GM12891 (cell line): Measurements from ENCODE around the gene SHCBP1L.

Experiments used
- DNase-seq: peaks from one replicate; pipeline ENCODE4 v3.0.0; 2011; ENCODE audit warnings: low spot score; ENCODE audit not compliant: insufficient read length
- FAIRE-seq: peaks from 2 replicates; lab custom pipeline; 2011; peaks lifted over from hg19 to GRCh38; lab: Jason Lieb, UNC
- PAX5 ChIP-seq: IDR thresholded peaks from 2 replicates; pipeline ENCODE4 v1.6.1; 2011; ENCODE audit warnings: low read length, moderate library complexity, mild to moderate bottlenecking; ENCODE audit not compliant: insufficient read depth, severe bottlenecking
- POLR2A ChIP-seq: IDR thresholded peaks from 2 replicates; pipeline ENCODE4 v1.6.1; 2011; ENCODE audit warnings: low read depth, low read length, control low read depth
- POLR2AphosphoS5 ChIP-seq: IDR thresholded peaks from 2 replicates; pipeline ENCODE4 v1.6.1; 2011; ENCODE audit warnings: low read depth, low read length, control low read depth
- POU2F2 ChIP-seq: IDR thresholded peaks from 2 replicates; pipeline ENCODE4 v1.6.1; 2011; ENCODE audit warnings: low read depth, mild to moderate bottlenecking, control low read depth, low read length, moderate library complexity
- SPI1 ChIP-seq: IDR thresholded peaks from 2 replicates; pipeline ENCODE4 v1.6.1; 2011; ENCODE audit warnings: low read depth, low read length, control low read depth
- TAF1 ChIP-seq: IDR thresholded peaks from 2 replicates; pipeline ENCODE4 v1.6.1; 2011; ENCODE audit warnings: low read depth, low read length, control low read depth

Gene SHCBP1L

GRCh38 chr1:182897696-182898095, 55.3 kb downstream of the SHCBP1L start:
- no peak for TF ChIP-seq POLR2AphosphoS5
- no peak for TF ChIP-seq TAF1
- TF ChIP-seq POU2F2 = no peak
- TF ChIP-seq PAX5 = no peak
- no peak for TF ChIP-seq SPI1
- no peak for TF ChIP-seq POLR2A
- FAIRE-seq (no peak), DNase-seq (no peak)

GRCh38 chr1:182890927-182891610, 61.9 kb downstream of the SHCBP1L start:
- DNase-seq = no peak
- TF ChIP-seq TAF1 (no peak), PAX5 (no peak), SPI1 (no peak), POLR2AphosphoS5 (no peak), POU2F2 (no peak), POLR2A (no peak)
- FAIRE-seq = no peak

- DNase-seq (no peak), FAIRE-seq (peak; percentile 72)
- TF ChIP-seq POLR2AphosphoS5 (peak; percentile 63; the same call in 1 of the 2 replicates), TAF1 (no peak)
Observed at GRCh38 chr1:182889997-182890396, 63.0 kb downstream of the SHCBP1L start.

GRCh38 chr1:182888736-182889531, 64.0 kb downstream of the SHCBP1L start:
- DNase-seq (no peak), FAIRE-seq (no peak)
- TF ChIP-seq TAF1 (no peak), SPI1 (no peak), POLR2AphosphoS5 (peak; percentile 55; the same call in 1 of the 2 replicates), POLR2A (peak; percentile 45; the same call in 1 of the 2 replicates)

GRCh38 chr1:182886985-182887384, 66.0 kb downstream of the SHCBP1L start:
- FAIRE-seq = no peak
- TF ChIP-seq POLR2AphosphoS5 = no peak
- no peak for TF ChIP-seq SPI1
- no peak for TF ChIP-seq TAF1
- TF ChIP-seq POU2F2 = no peak
- no peak for TF ChIP-seq PAX5
- TF ChIP-seq POLR2A = no peak
- no peak for DNase-seq

GRCh38 chr1:182885591-182885990, 67.4 kb downstream of the SHCBP1L start:
- no peak for FAIRE-seq
- no peak for DNase-seq
- no peak for TF ChIP-seq TAF1
- TF ChIP-seq SPI1 = no peak
- TF ChIP-seq POU2F2 = no peak

- TF ChIP-seq SPI1 = no peak
- no peak for TF ChIP-seq TAF1
- no peak for TF ChIP-seq POLR2A
- TF ChIP-seq POLR2AphosphoS5 = no peak
- TF ChIP-seq POU2F2 = no peak
- no peak for TF ChIP-seq PAX5
- FAIRE-seq (no peak), DNase-seq (no peak)
Observed at GRCh38 chr1:182884872-182885271, 68.1 kb downstream of the SHCBP1L start.

GRCh38 chr1:182877842-182878241, 75.1 kb downstream of the SHCBP1L start:
- TF ChIP-seq SPI1 (no peak), POLR2A (no peak), POLR2AphosphoS5 (no peak), POU2F2 (no peak), PAX5 (no peak), TAF1 (no peak)
- FAIRE-seq = no peak

GRCh38 chr1:182877331-182877730, 75.6 kb downstream of the SHCBP1L start:
- FAIRE-seq (no peak), DNase-seq (no peak)
- TF ChIP-seq PAX5 (no peak), POLR2AphosphoS5 (no peak), SPI1 (no peak), TAF1 (no peak), POU2F2 (no peak), POLR2A (no peak)

More at GRCh38 chr1:182877842-182878241, 75.1 kb downstream of the SHCBP1L start:
- no peak for DNase-seq

- FAIRE-seq (no peak), DNase-seq (no peak)
- no peak for TF ChIP-seq SPI1
- no peak for TF ChIP-seq POLR2AphosphoS5
- TF ChIP-seq POU2F2 = no peak
- no peak for TF ChIP-seq TAF1
- no peak for TF ChIP-seq PAX5
- TF ChIP-seq POLR2A = no peak
Observed at GRCh38 chr1:182875889-182876288, 77.1 kb downstream of the SHCBP1L start.
